Sigmoid colon (tissue), 4 donors: ENCODE measurements around the gene IGLL1.

Experiments used
- EP300 ChIP-seq, 4 donors: sonication (generic); formaldehyde crosslinking; IDR thresholded peaks; one replicate each; pipeline ENCODE4 v1.6.1; 2017; ENCODE audit warnings: antibody characterized with exemption in 4 of 4
- POLR2A ChIP-seq, 2 donors: fragments of 450-650 bp; IDR thresholded peaks; one replicate each; pipeline ENCODE4 v1.6.1; 2016; ENCODE audit warnings: antibody characterized with exemption in 2 of 2, mild to moderate bottlenecking in 2 of 2, moderate library complexity in 2 of 2
- POLR2AphosphoS5 ChIP-seq, 4 donors: sonication (generic); formaldehyde crosslinking; IDR thresholded peaks; one replicate each; pipeline ENCODE4 v1.6.1; 2017; ENCODE audit warnings: antibody characterized with exemption in 4 of 4
- TF ChIP-seq, protein P1 (sequence below), 4 experiments: fragments of 450-650 bp in 3 of 4; fragments of 200-600 bp in 1 of 4; IDR thresholded peaks; one replicate each; pipeline ENCODE4 v1.5.1; 2016 to 2019; ENCODE audit warnings: antibody characterized with exemption in 4 of 4, mild to moderate bottlenecking in 3 of 4, moderate library complexity in 2 of 4

DNA sequence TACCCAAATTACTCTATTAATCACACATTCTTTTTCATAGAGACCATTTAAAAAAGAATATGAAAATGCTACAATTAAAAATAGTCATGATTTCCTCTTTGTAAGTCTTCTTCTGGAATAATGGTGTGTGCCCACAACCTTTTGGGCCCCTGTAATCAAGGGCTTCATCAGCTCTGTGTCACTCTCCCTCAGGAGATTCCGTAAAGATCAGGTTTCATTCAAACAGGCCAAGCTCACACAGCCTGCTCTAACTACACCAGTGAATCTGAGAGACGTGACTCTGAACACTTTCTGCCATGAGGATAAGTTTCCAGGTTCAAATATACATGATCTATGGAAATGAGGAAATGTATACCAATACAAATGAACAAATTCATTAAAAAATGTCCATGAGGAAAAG, 42.5 kb upstream of the IGLL1 start:
- TF ChIP-seq POLR2AphosphoS5 (IDR thresholded peaks at IDR 0.05): no peak
- TF ChIP-seq, protein P1, sequence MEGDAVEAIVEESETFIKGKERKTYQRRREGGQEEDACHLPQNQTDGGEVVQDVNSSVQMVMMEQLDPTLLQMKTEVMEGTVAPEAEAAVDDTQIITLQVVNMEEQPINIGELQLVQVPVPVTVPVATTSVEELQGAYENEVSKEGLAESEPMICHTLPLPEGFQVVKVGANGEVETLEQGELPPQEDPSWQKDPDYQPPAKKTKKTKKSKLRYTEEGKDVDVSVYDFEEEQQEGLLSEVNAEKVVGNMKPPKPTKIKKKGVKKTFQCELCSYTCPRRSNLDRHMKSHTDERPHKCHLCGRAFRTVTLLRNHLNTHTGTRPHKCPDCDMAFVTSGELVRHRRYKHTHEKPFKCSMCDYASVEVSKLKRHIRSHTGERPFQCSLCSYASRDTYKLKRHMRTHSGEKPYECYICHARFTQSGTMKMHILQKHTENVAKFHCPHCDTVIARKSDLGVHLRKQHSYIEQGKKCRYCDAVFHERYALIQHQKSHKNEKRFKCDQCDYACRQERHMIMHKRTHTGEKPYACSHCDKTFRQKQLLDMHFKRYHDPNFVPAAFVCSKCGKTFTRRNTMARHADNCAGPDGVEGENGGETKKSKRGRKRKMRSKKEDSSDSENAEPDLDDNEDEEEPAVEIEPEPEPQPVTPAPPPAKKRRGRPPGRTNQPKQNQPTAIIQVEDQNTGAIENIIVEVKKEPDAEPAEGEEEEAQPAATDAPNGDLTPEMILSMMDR (IDR thresholded peaks at IDR 0.05): no peak
- no peak for TF ChIP-seq POLR2A (IDR thresholded peaks at IDR 0.05)
- TF ChIP-seq EP300 (IDR thresholded peaks at IDR 0.05): no peak
